Mammary epithelial cell (primary cell): ENCODE data around the gene REX1BD.

Experiments used
- CTCF ChIP-seq, 2 donors: IDR thresholded peaks in 1 of 2; conservative IDR thresholded peaks in 1 of 2; 2 replicates each; pipeline ENCODE4 v1.5.1; 2011 to 2012; ENCODE audit warnings: inconsistent platforms in 2 of 2, low read length in 2 of 2, mild to moderate bottlenecking in 2 of 2, control low read depth in 1 of 2, low read depth in 1 of 2; ENCODE audit not compliant: insufficient read depth in 1 of 2; ENCODE audit errors: extremely low read depth in 1 of 2
- EZH2 ChIP-seq: IDR thresholded peaks from 2 replicates; pipeline ENCODE4 v1.6.1; 2012; ENCODE audit warnings: low read length, inconsistent platforms, borderline replicate concordance

DNA sequence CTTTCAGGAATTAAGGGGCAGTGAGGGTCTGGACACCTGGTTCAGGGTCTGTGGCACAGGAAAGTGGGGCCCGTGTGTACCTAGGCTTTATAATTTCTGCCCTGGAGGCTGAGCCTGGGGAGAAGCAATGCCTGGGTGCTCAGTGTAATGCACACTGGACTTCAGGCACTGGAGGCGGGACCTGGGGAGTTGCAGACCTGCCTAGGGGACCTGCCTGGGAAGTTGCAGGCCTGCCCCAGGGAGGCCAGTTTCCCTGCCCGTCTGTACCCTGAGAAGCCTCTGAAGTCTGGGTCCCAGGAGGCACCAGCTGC, 21.6 kb downstream of the REX1BD start:
- TF ChIP-seq CTCF (conservative IDR thresholded peaks at IDR 0.05 in 1 of 2, IDR thresholded peaks at IDR 0.05 in 1 of 2; ENCODE audit: extremely low read depth in 1 of 2, insufficient read depth in 1 of 2, low read depth in 1 of 2, low read length in 2 of 2) (no peak), EZH2 (peak; percentile 27)
